ENCODE results near the gene UBR1.

DNA sequence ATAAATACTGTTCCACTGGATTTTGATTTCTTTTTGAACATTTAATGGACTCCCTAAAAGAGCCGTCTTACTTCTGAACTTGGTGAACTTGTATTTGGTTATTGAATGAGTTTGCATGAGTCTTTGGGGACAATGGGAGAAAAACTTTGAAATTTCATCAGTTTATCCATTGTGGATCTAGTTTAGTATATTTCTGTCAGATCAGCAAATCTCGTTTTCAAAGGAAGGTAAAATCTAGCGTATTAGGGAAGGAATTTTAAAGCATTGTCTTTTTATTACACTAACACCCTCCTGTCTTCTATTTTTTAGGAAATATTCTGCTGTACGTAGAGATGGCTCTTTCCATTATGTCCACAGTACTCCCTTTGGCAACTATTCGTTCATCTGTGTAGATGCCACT, 40.3 kb upstream of the UBR1 start:
- no peak for TF ChIP-seq REST (IDR thresholded peaks at IDR 0.05; ENCODE audit: low read depth)
- no peak for TF ChIP-seq YY1 (IDR thresholded peaks at IDR 0.05; ENCODE audit: low read depth)
- TF ChIP-seq EGR1 (IDR thresholded peaks at IDR 0.05): no peak
- TF ChIP-seq, protein P1, sequence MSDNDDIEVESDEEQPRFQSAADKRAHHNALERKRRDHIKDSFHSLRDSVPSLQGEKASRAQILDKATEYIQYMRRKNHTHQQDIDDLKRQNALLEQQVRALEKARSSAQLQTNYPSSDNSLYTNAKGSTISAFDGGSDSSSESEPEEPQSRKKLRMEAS (IDR thresholded peaks at IDR 0.05): no peak
- no peak for TF ChIP-seq EP300 (IDR thresholded peaks at IDR 0.05; ENCODE audit: borderline replicate concordance)
- TF ChIP-seq, protein P2, sequence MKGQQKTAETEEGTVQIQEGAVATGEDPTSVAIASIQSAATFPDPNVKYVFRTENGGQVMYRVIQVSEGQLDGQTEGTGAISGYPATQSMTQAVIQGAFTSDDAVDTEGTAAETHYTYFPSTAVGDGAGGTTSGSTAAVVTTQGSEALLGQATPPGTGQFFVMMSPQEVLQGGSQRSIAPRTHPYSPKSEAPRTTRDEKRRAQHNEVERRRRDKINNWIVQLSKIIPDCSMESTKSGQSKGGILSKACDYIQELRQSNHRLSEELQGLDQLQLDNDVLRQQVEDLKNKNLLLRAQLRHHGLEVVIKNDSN (IDR thresholded peaks at IDR 0.05): no peak
- no peak for TF ChIP-seq RAD21 (IDR thresholded peaks at IDR 0.05; ENCODE audit: low read depth)
- TF ChIP-seq TEAD4 (IDR thresholded peaks at IDR 0.05): no peak
- TF ChIP-seq CREB1 (IDR thresholded peaks at IDR 0.05; ENCODE audit: low read depth): no peak
- TF ChIP-seq FOXM1 (IDR thresholded peaks at IDR 0.05; ENCODE audit: borderline replicate concordance, low read depth): no peak
- no peak for TF ChIP-seq NFIC (IDR thresholded peaks at IDR 0.05)
- TF ChIP-seq TAF1 (IDR thresholded peaks at IDR 0.05; ENCODE audit: low read depth): no peak

All from Ishikawa (cell line).